Stimulated activated CD4-positive, alpha-beta T cell treated with anti-CD3 and anti-CD28 coated beads, Interleukin-1b, Interleukin-23, amount 100 ng/mL, for 24 hours (primary cell): Measurements from ENCODE around the gene TICAM2.

Experiments
- DNase-seq, 4 experiments: peaks; one replicate each; pipeline ENCODE4 v3.0.0-alpha.2; 2020; ENCODE audit warnings: low read depth in 4 of 4, low spot score in 1 of 4

Gene TICAM2

GRCh38 chr5:115541611-115542010 lies 60.7 kb downstream of the TICAM2 start:
- DNase-seq, result no peak

- no peak for DNase-seq
Observed at GRCh38 chr5:115535479-115536035, 66.7 kb downstream of the TICAM2 start.

GRCh38 chr5:115532517-115532916 lies 69.8 kb downstream of the TICAM2 start:
- DNase-seq, result no peak

- DNase-seq, result no peak
Observed at GRCh38 chr5:115531787-115532367, 70.4 kb downstream of the TICAM2 start.

GRCh38 chr5:115531380-115531779 lies 70.9 kb downstream of the TICAM2 start:
- DNase-seq, result no peak

- DNase-seq, result no peak
Observed at GRCh38 chr5:115530426-115530825, 71.9 kb downstream of the TICAM2 start.
